Measurements from ENCODE around the gene ZNF526.

Gene ZNF526

DNA sequence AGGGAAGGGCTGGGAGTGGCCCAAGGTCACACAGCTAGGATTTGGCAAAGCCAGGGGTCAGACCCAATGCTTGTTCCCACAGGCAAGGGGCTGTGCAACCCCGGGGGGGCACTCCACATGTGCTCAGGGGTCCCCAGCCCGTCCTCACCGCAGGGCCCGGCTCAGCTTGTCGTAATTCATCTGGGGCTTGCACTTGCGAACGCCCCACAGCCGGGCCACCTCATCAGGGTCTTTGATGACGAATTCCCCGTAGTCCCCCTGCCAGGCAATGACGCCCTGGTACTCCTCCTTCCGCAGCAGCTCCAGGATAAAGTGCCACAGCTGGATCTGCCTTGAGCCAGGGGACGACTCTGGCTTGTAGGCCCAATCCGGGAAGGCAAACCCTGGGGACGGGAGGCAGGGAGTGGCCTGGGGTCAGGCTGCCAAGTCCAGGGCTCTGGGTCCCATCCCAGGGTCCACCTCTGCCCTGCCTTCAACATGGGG is 30.1 kb downstream of the ZNF526 start:
- TF ChIP-seq, protein P1, sequence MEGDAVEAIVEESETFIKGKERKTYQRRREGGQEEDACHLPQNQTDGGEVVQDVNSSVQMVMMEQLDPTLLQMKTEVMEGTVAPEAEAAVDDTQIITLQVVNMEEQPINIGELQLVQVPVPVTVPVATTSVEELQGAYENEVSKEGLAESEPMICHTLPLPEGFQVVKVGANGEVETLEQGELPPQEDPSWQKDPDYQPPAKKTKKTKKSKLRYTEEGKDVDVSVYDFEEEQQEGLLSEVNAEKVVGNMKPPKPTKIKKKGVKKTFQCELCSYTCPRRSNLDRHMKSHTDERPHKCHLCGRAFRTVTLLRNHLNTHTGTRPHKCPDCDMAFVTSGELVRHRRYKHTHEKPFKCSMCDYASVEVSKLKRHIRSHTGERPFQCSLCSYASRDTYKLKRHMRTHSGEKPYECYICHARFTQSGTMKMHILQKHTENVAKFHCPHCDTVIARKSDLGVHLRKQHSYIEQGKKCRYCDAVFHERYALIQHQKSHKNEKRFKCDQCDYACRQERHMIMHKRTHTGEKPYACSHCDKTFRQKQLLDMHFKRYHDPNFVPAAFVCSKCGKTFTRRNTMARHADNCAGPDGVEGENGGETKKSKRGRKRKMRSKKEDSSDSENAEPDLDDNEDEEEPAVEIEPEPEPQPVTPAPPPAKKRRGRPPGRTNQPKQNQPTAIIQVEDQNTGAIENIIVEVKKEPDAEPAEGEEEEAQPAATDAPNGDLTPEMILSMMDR (IDR thresholded peaks at IDR 0.05; ENCODE audit: control insufficient read depth, insufficient read depth, low read depth, low read length, missing control alignments), result no peak
- H3K4me3 ChIP-seq (ENCODE audit: control insufficient read depth, low read depth, low read length), result no peak overlapping the region; the same call in 1 of the 2 replicates

DNA sequence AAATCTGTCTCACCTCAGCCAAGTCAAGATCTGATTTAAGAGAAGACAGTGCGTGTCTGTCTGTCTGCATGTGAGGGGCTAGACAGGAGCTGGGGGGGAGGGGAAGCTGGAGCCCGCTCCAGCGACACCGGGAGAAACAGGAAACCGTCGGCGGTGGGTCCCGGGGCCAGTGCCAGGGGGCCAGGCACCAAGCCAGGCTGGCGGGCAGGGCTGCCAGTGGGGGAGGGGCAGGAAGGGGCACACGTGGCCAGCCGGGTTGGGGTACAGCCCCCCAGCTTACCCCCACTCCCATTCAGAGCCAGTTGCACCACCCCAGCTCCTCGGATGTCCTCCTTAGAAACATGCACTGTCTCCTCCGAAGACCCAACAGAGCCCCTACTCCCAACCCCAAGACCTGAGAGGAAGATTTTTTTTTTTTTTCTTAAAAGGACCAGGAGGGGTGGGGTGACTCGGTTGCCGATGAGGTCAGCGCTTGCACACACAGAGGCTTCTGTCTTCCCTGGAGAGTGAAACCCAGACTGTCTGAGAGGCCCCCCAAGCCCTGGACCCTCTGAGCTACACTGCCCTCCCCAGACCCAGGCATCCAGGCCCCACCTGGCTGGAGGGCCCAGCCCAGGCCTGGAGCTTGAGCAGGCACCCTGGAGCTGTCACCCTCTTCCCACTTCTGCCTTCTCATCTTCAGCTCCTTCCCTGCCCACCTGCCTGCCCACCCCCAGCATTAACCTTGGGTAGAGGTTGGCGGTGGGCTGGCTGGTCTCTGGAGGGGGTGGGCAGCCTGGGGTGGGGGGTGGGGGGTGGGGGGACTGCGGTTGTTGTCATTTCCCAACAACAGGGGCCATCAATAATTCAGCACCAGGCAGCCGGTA is 30.8 kb downstream of the ZNF526 start:
- H3K4me3 ChIP-seq (ENCODE audit: control insufficient read depth, low read depth, low read length), result peak overlapping the region; percentile 14
- no peak for DNase-seq (ENCODE audit: low read depth)
- TF ChIP-seq, protein P1 (IDR thresholded peaks at IDR 0.05; ENCODE audit: control insufficient read depth, insufficient read depth, low read depth, low read length, missing control alignments), result no peak

More for the DNA sequence above, 30.1 kb downstream of the ZNF526 start:
- no peak for DNase-seq (ENCODE audit: low read depth)

DNA sequence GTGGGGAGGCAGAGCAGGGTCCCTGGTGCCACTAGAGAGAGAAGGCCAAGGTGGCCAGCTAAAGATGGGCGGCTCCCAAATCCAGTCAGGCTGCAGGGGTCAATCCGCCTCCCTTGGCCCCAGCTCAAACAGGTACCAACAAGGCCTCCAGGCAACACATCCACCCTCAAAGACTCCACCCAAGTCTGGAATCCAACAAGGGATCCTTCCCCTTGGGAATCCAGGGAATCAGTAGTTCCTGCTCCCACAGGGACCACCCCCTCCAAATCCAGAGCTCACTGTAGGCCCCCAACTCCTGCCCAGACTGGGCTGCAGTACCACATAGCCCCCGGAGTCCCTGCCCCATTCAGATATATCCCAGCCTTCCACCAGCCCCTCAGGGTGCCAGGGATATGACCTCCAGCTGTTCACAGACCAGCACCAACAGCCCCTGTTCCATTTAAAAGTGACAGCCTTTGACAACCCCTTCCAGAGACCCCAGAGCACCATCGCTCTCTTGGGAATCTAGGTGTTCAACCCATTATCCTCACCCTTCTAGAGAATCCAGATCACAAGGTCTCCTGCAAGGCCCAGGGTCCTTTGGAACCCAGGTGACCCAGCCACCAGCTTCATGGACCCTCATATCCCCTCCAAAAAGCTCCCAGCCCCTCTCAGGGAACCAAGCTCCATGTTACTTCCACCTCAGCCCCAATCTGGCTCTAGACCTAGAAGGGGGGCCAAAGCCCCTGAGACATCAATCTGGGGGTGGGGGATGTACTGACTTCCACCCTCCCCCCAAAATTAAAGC is 31.7 kb downstream of the ZNF526 start:
- peak overlapping the region; percentile 100 for H3K4me3 ChIP-seq (ENCODE audit: control insufficient read depth, low read depth, low read length)
- TF ChIP-seq, protein P1 (IDR thresholded peaks at IDR 0.05; ENCODE audit: control insufficient read depth, insufficient read depth, low read depth, low read length, missing control alignments), result no peak
- DNase-seq (ENCODE audit: low read depth), result no peak

DNA sequence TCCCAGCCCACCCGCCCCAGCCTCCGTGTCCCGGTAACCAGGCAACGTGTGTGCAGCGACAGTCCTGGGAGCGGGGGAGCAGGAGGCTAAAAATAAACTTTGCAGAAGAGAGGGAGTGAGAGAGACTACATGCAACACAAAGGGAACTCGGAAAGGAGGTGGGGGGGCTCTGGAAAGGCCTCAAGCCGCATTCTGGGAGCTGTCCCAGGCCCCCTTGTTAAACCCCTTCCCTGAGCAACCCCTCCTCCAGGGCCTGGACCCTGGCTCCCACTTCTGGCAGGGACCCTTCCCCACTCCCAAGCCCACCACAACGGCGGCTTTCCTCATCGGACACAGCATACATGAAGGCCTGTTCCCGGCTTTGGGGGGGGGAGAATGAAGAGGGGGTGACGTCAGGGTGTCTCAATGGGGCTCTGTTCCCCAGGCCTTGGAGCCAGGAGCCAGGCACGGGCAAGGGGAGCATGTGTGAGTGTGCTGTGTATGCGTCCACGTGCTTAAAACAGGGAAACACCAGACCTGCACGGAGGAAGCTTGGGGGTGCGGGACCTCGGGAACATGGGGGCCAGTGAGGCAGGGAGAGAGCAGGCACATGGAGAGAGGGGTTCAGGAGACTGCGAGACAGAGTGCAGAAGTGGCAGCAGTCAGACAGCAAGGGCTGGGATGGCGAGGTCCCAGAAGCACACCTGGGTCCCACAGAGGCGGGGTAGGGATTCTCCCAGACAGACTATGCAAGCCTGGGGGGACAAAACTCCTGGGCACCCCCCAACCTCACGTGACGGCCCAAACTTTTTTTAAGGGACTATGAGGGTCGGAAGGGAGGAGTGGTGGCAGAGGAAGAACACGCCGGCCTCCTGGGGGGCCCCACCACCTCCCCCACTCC is 32.5 kb downstream of the ZNF526 start:
- TF ChIP-seq, protein P1 (IDR thresholded peaks at IDR 0.05; ENCODE audit: control insufficient read depth, insufficient read depth, low read depth, low read length, missing control alignments), result no peak
- no peak for DNase-seq (ENCODE audit: low read depth)
- peak overlapping the region; percentile 100 for H3K4me3 ChIP-seq (ENCODE audit: control insufficient read depth, low read depth, low read length)

GRCh38 chr19:42253245-42254088 is 33.4 kb downstream of the ZNF526 start:
- DNase-seq (ENCODE audit: low read depth), result no peak
- TF ChIP-seq, protein P1 (IDR thresholded peaks at IDR 0.05; ENCODE audit: control insufficient read depth, insufficient read depth, low read depth, low read length, missing control alignments), result no peak
- H3K4me3 ChIP-seq (ENCODE audit: control insufficient read depth, low read depth, low read length), result peak overlapping the region; percentile 100

Measured in AG09309 (cell line).